ENCODE results near the gene HOXA7. TPM values are rescaled to one million over a fixed set of nuclear protein-coding genes. Genes with fewer than 3 reads are reported as not detected.

HOXA7 gene
- total and polyA plus RNA-seq, 10 of the 15 experiments (the other 5 are each of a cell fraction or from before 2014, with no cell fraction given): not detected

GRCh38 chr7:27133409-27134231, 22.9 kb downstream of the HOXA7 start:
- no peaks in the 10 kb centered on the region for H3K36me3 ChIP-seq (ENCODE audit: control insufficient read depth in 2 of 2, insufficient read depth in 2 of 2, low read length in 1 of 2)
- no peak overlapping the region for H3K4me2 ChIP-seq (ENCODE audit: control insufficient read depth, insufficient read depth)
- no peak for TF ChIP-seq E2F8 (IDR thresholded peaks at IDR 0.05; ENCODE audit: low read depth, partially characterized antibody)
- TF ChIP-seq SRF (IDR thresholded peaks at IDR 0.05; ENCODE audit: low read depth in 2 of 2, low read length in 2 of 2): no peak
- no peak for TF ChIP-seq ZZZ3 (IDR thresholded peaks at IDR 0.05; ENCODE audit: control insufficient read depth, insufficient read length, low read depth)
- no peak for TF ChIP-seq ETV6 (conservative IDR thresholded peaks at IDR 0.05 in 1 of 2, IDR thresholded peaks at IDR 0.05 in 1 of 2; ENCODE audit: borderline replicate concordance in 1 of 2, low read depth in 1 of 2)
- no peak for TF ChIP-seq ZNF24 (IDR thresholded peaks at IDR 0.05)
- TF ChIP-seq CBX5 (IDR thresholded peaks at IDR 0.05; ENCODE audit: low read depth): no peak
- TF ChIP-seq EZH2 (IDR thresholded peaks at IDR 0.05; ENCODE audit: borderline replicate concordance, control insufficient read depth, low read depth, low read length): no peak
- TF ChIP-seq NFYA (IDR thresholded peaks at IDR 0.05; ENCODE audit: borderline replicate concordance, low read depth, low read length): no peak
- TF ChIP-seq EP300 (IDR thresholded peaks at IDR 0.05; ENCODE audit: borderline replicate concordance in 1 of 2, control insufficient read depth in 1 of 2, low read depth in 2 of 2, low read length in 2 of 2): no peak
- TF ChIP-seq IRF5 (IDR thresholded peaks at IDR 0.05; ENCODE audit: borderline replicate concordance): no peak
- TF ChIP-seq BRCA1 (IDR thresholded peaks at IDR 0.05; ENCODE audit: low read depth, low read length): no peak
- TF ChIP-seq ASH2L (IDR thresholded peaks at IDR 0.05; ENCODE audit: borderline replicate concordance, low read depth): no peak
- TF ChIP-seq SP1 (IDR thresholded peaks at IDR 0.05; ENCODE audit: low read depth, low read length): no peak
- TF ChIP-seq PKNOX1 (IDR thresholded peaks at IDR 0.05): no peak
- no peak for TF ChIP-seq RELA (IDR thresholded peaks at IDR 0.05; ENCODE audit: borderline replicate concordance, partially characterized antibody)
- no peak overlapping the region for H3K9ac ChIP-seq (ENCODE audit: control insufficient read depth, insufficient read depth, low read length)
- H3K79me2 ChIP-seq (ENCODE audit: control insufficient read depth, insufficient read depth, low read length): no peaks in the 10 kb centered on the region
- in situ Hi-C loops (cut with MboI) (no loop called here), intact Hi-C loops (cut with micrococcal nuclease; ENCODE audit: unreplicated experiment) (no loop called here)
- H3K9me3 ChIP-seq (replicated peaks; ENCODE audit: control insufficient read depth, insufficient read depth, low read length): no peaks in the 10 kb centered on the region; the same call in 2 of the 3 replicates
- ChIA-PET SMC1A (ENCODE audit: uncharacterized antibody, unreplicated experiment) (interaction anchor here (0.8 to 2.2 kb wide), 5 partner anchors 16 to 439 kb away, joined by 3 to 7 read pairs (median 5); no protein-coding TSS in a partner anchor), POLR2A (no interaction called here), CTCF (interaction anchor here (0.6 to 1.2 kb wide), 5 partner anchors 16 to 280 kb away, joined by 3 to 4 read pairs (median 3); no protein-coding TSS in a partner anchor), RAD21 (ENCODE audit: unreplicated experiment) (interaction anchor here (1.1 to 2.0 kb wide), 3 partner anchors 15 to 50 kb away, joined by 4 to 7 read pairs (median 6); no protein-coding TSS in a partner anchor)
- peaks cover 0 to 7% of the 10 kb centered on the region in 2 experiments; a peak in 1 of 4 replicates for H3K27me3 ChIP-seq (replicated peaks in 1 of 2; ENCODE audit: control insufficient read depth in 2 of 2, insufficient read depth in 2 of 2, low read length in 1 of 2)
- 69% methylated on average over 18 of the region's 18 CpGs for WGBS (ENCODE audit: insufficient coverage, insufficient replicate concordance, low lambda C conversion rate, missing lambda C conversion rate)
- ATAC-seq (no peak), FAIRE-seq (no peak), DNase-seq (ENCODE audit: low read depth, low spot score) (no peak)
- no peaks in the 10 kb centered on the region for H4K20me1 ChIP-seq (ENCODE audit: control insufficient read depth, insufficient read depth)
- H2AFZ ChIP-seq (ENCODE audit: control insufficient read depth, low read depth, low read length): no peak overlapping the region
- no TSS peak for BruUV-seq (replicated peaks)
- H3K27ac ChIP-seq (ENCODE audit: control insufficient read depth, insufficient read depth): no peak overlapping the region
- H3K4me3 ChIP-seq: no peak overlapping the region
- no peaks in the 10 kb centered on the region; the same call in 1 of the 2 replicates for H3K4me1 ChIP-seq (ENCODE audit: control insufficient read depth, insufficient read depth, low read length)
